DMS53 (cell line): ENCODE results near the gene RMND1.
"Not testable (repeated sequence)": the region's sequence is repeated elsewhere in the genome, so short reads cannot be mapped to it uniquely, and the experiment has no call there.

Experiments used
- DNase-seq: peaks from one replicate; lab custom pipeline; 2025; lab: John Stamatoyannopoulos, UW

The RMND1 gene

GRCh38 chr6:151451417-151451949 is 443 bp downstream of the RMND1 start:
- peak; percentile 11 for DNase-seq

GRCh38 chr6:151450928-151451327 is 998 bp downstream of the RMND1 start:
- not testable (repeated sequence) for DNase-seq

GRCh38 chr6:151448623-151449022 is 3.3 kb downstream of the RMND1 start:
- no peak for DNase-seq

- no peak for DNase-seq
These were observed 4.7 kb downstream of the RMND1 start for GRCh38 chr6:151447237-151447636.

- no peak for DNase-seq
These were observed 6.4 kb downstream of the RMND1 start for GRCh38 chr6:151445482-151445881.

- DNase-seq, result no peak
These were observed 7.9 kb downstream of the RMND1 start for GRCh38 chr6:151443911-151444621.

- no peak for DNase-seq
These were observed 8.5 kb downstream of the RMND1 start for GRCh38 chr6:151443454-151443853.

GRCh38 chr6:151442371-151442770 is 9.6 kb downstream of the RMND1 start:
- peak; percentile 79 for DNase-seq

- peak; percentile 22 for DNase-seq
These were observed 10.3 kb downstream of the RMND1 start for GRCh38 chr6:151441390-151442166.

GRCh38 chr6:151440930-151441329 is 11.0 kb downstream of the RMND1 start:
- DNase-seq, result peak; percentile 15

GRCh38 chr6:151440498-151440897 is 11.4 kb downstream of the RMND1 start:
- no peak for DNase-seq

GRCh38 chr6:151437401-151437800 is 14.5 kb downstream of the RMND1 start:
- DNase-seq, result peak; percentile 41

GRCh38 chr6:151436802-151437201 is 15.1 kb downstream of the RMND1 start:
- no peak for DNase-seq

GRCh38 chr6:151436300-151436699 is 15.6 kb downstream of the RMND1 start:
- DNase-seq, result no peak

- DNase-seq, result no peak
These were observed 17.6 kb downstream of the RMND1 start for GRCh38 chr6:151434369-151434768.

GRCh38 chr6:151432651-151433050 is 19.3 kb downstream of the RMND1 start:
- DNase-seq, result no peak

- no peak for DNase-seq
These were observed 20.6 kb downstream of the RMND1 start for GRCh38 chr6:151431337-151431736.

GRCh38 chr6:151430886-151431285 is 21.0 kb downstream of the RMND1 start:
- peak; percentile 5 for DNase-seq

GRCh38 chr6:151428093-151428735 is 23.7 kb downstream of the RMND1 start:
- no peak for DNase-seq

- no peak for DNase-seq
These were observed 26.4 kb downstream of the RMND1 start for GRCh38 chr6:151425561-151425960.

- no peak for DNase-seq
These were observed 28.9 kb downstream of the RMND1 start for GRCh38 chr6:151422981-151423380.

GRCh38 chr6:151417477-151417876 is 34.4 kb downstream of the RMND1 start:
- no peak for DNase-seq
